Measurements from ENCODE around the gene CEP68.

The CEP68 gene

DNA sequence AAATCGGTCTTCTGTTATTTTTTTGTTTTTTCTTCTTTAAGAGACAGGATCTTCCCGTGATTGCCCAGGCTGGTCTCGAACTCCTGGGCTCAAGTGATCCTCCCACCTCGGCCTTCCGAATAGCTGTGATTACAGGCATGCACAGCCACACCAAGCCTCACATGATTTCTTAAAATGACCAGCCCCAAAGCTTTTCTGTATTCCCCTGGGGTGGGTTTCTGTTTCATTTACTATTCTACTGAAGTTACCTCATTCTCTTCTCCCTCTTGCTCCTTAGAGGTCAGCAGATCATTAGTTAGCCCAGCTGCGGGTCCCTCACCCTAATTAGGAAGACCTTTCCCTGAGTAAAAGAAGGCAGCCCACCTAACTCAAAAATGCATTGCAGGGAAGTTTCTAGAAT, 39.4 kb upstream of the CEP68 start:
- Histone ChIP-seq H3K27ac (ENCODE audit: low read depth, low read length) (no peak overlapping the region), H3K27me3 (ENCODE audit: low read length) (no peaks in the 10 kb centered on the region), H3K9ac (ENCODE audit: low read length) (no peak overlapping the region), H3K79me2 (ENCODE audit: insufficient read depth, low read length) (no peaks in the 10 kb centered on the region), H3K9me2 (replicated peaks; ENCODE audit: insufficient read depth, low read length) (no peaks in the 10 kb centered on the region), H3K9me3 (ENCODE audit: insufficient read depth, low read length) (no peaks in the 10 kb centered on the region), H3K4me2 (ENCODE audit: low read depth, low read length, poor library complexity, severe bottlenecking) (no peak overlapping the region), H4K20me1 (ENCODE audit: low read depth, low read length) (no peaks in the 10 kb centered on the region), H3K36me3 (ENCODE audit: low read length) (peaks cover 60% of the 10 kb centered on the region), H2AFZ (ENCODE audit: low read depth, low read length, severe bottlenecking) (no peak overlapping the region), H3K4me3 (ENCODE audit: insufficient read depth, low read length, poor library complexity, severe bottlenecking) (no peak overlapping the region), H3F3A (ENCODE audit: insufficient read depth) (no peaks in the 10 kb centered on the region; the same call in 1 of the 2 replicates)
- TF ChIP-seq, protein P1, sequence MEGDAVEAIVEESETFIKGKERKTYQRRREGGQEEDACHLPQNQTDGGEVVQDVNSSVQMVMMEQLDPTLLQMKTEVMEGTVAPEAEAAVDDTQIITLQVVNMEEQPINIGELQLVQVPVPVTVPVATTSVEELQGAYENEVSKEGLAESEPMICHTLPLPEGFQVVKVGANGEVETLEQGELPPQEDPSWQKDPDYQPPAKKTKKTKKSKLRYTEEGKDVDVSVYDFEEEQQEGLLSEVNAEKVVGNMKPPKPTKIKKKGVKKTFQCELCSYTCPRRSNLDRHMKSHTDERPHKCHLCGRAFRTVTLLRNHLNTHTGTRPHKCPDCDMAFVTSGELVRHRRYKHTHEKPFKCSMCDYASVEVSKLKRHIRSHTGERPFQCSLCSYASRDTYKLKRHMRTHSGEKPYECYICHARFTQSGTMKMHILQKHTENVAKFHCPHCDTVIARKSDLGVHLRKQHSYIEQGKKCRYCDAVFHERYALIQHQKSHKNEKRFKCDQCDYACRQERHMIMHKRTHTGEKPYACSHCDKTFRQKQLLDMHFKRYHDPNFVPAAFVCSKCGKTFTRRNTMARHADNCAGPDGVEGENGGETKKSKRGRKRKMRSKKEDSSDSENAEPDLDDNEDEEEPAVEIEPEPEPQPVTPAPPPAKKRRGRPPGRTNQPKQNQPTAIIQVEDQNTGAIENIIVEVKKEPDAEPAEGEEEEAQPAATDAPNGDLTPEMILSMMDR (IDR thresholded peaks at IDR 0.05; ENCODE audit: insufficient read depth, low read length, poor library complexity, severe bottlenecking): no peak
- no peak for TF ChIP-seq EZH2phosphoT487 (conservative IDR thresholded peaks at IDR 0.05; ENCODE audit: low read length)

GRCh38 chr2:65017335-65017734, 38.9 kb upstream of the CEP68 start:
- Histone ChIP-seq H3K27ac (ENCODE audit: low read depth, low read length) (no peak overlapping the region), H3K9me3 (ENCODE audit: insufficient read depth, low read length) (no peaks in the 10 kb centered on the region), H3K4me2 (ENCODE audit: low read depth, low read length, poor library complexity, severe bottlenecking) (no peak overlapping the region), H2AFZ (ENCODE audit: low read depth, low read length, severe bottlenecking) (no peak overlapping the region), H4K20me1 (ENCODE audit: low read depth, low read length) (no peaks in the 10 kb centered on the region), H3K79me2 (ENCODE audit: insufficient read depth, low read length) (no peaks in the 10 kb centered on the region), H3K9ac (ENCODE audit: low read length) (no peak overlapping the region), H3K27me3 (ENCODE audit: low read length) (no peaks in the 10 kb centered on the region), H3K4me3 (ENCODE audit: insufficient read depth, low read length, poor library complexity, severe bottlenecking) (no peak overlapping the region), H3K9me2 (replicated peaks; ENCODE audit: insufficient read depth, low read length) (no peaks in the 10 kb centered on the region), H3F3A (ENCODE audit: insufficient read depth) (no peaks in the 10 kb centered on the region; the same call in 1 of the 2 replicates), H3K36me3 (ENCODE audit: low read length) (peaks cover 60% of the 10 kb centered on the region)
- TF ChIP-seq, protein P1 (IDR thresholded peaks at IDR 0.05; ENCODE audit: insufficient read depth, low read length, poor library complexity, severe bottlenecking): peak; percentile 10
- no peak for TF ChIP-seq EZH2phosphoT487 (conservative IDR thresholded peaks at IDR 0.05; ENCODE audit: low read length)

DNA sequence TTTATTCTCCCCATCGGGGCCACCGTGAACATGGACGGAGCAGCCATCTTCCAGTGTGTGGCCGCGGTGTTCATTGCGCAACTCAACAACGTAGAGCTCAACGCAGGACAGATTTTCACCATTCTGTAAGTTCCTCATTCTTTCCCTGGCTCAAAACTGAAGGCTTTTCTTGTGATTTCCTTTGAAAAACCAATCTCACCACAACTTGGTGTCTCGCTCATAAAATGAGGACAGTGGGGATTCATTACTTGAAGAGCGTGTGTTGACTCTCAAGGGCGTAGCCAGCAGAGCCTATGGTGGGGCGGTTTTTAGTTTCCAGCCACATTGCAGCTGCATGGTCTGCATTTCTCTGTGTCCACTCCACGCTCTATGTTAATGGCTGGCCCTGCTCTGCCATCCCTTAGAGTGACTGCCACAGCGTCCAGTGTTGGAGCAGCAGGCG, 38.1 kb upstream of the CEP68 start:
- H3K27me3 ChIP-seq (ENCODE audit: low read length): no peaks in the 10 kb centered on the region
- H3K4me2 ChIP-seq (ENCODE audit: low read depth, low read length, poor library complexity, severe bottlenecking): no peak overlapping the region
- H3K9me3 ChIP-seq (ENCODE audit: insufficient read depth, low read length): no peaks in the 10 kb centered on the region
- no peak overlapping the region for H3K9ac ChIP-seq (ENCODE audit: low read length)
- H3K9me2 ChIP-seq (replicated peaks; ENCODE audit: insufficient read depth, low read length): no peaks in the 10 kb centered on the region
- H2AFZ ChIP-seq (ENCODE audit: low read depth, low read length, severe bottlenecking): no peak overlapping the region
- no peaks in the 10 kb centered on the region for H3K79me2 ChIP-seq (ENCODE audit: insufficient read depth, low read length)
- no peak overlapping the region for H3K27ac ChIP-seq (ENCODE audit: low read depth, low read length)
- H3K4me3 ChIP-seq (ENCODE audit: insufficient read depth, low read length, poor library complexity, severe bottlenecking): no peak overlapping the region
- no peak for TF ChIP-seq EZH2phosphoT487 (conservative IDR thresholded peaks at IDR 0.05; ENCODE audit: low read length)
- TF ChIP-seq, protein P1 (IDR thresholded peaks at IDR 0.05; ENCODE audit: insufficient read depth, low read length, poor library complexity, severe bottlenecking): no peak
- no peaks in the 10 kb centered on the region for H4K20me1 ChIP-seq (ENCODE audit: low read depth, low read length)
- H3K36me3 ChIP-seq (ENCODE audit: low read length): peaks cover 57% of the 10 kb centered on the region
- H3F3A ChIP-seq (ENCODE audit: insufficient read depth): no peaks in the 10 kb centered on the region; the same call in 1 of the 2 replicates

Measured in SU-DHL-6 (cell line).